Measurements from ENCODE around the gene SFT2D3.

The SFT2D3 gene

DNA sequence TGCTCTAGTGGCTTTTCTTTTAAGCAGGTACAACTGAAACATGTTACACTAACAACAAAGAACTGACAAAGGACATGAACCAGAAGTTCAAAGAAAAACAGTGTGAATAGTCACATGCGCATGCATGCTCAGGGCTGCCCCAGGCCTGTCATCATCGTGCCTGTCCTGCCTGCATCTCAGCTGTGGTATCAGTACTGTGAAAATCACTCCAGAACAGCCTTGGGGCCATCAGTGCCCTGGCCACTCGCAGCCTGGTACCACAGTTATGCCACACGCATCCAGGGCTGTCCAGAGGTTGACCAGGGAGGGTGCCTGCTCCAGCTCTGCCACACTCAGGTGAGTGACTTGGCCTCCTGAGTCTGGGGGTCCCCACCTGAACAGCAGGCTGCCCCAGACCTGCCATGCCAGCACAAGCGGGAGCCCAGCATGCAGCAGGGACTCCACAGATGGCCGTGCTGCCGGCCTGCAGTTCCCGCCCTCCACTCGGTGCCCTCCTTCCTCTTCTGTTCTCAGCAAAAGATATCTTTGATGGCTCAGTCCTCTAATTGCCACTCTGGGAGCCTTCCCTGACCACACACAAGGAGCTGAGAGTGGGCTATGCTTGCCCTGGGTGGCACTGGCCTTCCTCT lies 38.2 kb upstream of the SFT2D3 start:
- Histone ChIP-seq H4K5ac (ENCODE audit: low read length) (no peak overlapping the region), H2BK120ac (ENCODE audit: low read depth, low read length) (no peak overlapping the region), H3K9ac (ENCODE audit: low read length) (no peak overlapping the region), H2BK5ac (ENCODE audit: low read length) (no peak overlapping the region), H3K23ac (ENCODE audit: low read length) (no peak overlapping the region), H3K4me2 (ENCODE audit: low read length) (no peak overlapping the region), H3K79me1 (ENCODE audit: low read length) (no peaks in the 10 kb centered on the region), H3K79me2 (ENCODE audit: control insufficient read depth, insufficient read depth, low read length) (no peaks in the 10 kb centered on the region), H2AK5ac (ENCODE audit: low read length) (no peak overlapping the region), H3K4me3 (ENCODE audit: low read length) (no peak overlapping the region), H4K8ac (ENCODE audit: low read depth, low read length) (no peak overlapping the region), H3K4me1 (ENCODE audit: control insufficient read depth, low read depth, low read length) (peaks cover 2% of the 10 kb centered on the region), H3K27ac (ENCODE audit: low read depth, low read length) (no peak overlapping the region), H3K56ac (ENCODE audit: low read length) (no peak overlapping the region), H3K4ac (ENCODE audit: low read depth, low read length) (no peak overlapping the region), H3K18ac (ENCODE audit: low read length) (no peak overlapping the region), H2BK15ac (replicated peaks; ENCODE audit: low read depth) (no peak overlapping the region), H3K36me3 (ENCODE audit: control insufficient read depth, insufficient read depth, low read length) (no peaks in the 10 kb centered on the region), H3K27me3 (ENCODE audit: insufficient read depth, low read length, poor library complexity) (peaks cover 6% of the 10 kb centered on the region)
- no CpG with 5 or more reads among the region's 9 CpGs for WGBS (ENCODE audit: extremely low coverage, insufficient coverage, low lambda C conversion rate)
- no peak for DNase-seq

DNA sequence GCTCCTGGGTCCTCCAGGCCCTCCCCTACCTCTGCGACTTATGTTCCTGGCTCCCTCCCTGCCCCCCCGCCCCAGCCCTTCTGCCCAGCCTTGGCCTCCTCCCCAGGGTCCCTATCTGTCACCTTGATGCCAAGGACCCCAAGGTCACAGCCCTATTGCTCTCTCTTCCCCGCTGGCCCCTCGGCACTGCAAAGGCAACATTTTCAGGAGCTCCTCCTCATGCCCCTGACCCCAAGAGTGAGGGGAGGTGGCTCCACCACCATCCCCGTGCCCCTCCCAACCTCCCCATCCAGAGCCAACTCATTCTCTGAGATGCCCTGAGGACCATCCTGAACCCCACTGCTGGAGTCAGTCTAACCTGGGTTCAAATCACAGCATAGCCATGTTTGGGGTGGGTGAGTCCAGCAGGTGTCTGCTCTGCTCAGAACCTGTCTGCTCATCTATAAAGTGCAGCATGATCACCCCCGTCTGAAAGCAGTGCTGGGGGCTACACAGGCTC lies 37.7 kb upstream of the SFT2D3 start:
- Histone ChIP-seq H3K4me2 (ENCODE audit: low read length) (no peak overlapping the region), H3K27ac (ENCODE audit: low read depth, low read length) (no peak overlapping the region), H3K79me1 (ENCODE audit: low read length) (no peaks in the 10 kb centered on the region), H2AK5ac (ENCODE audit: low read length) (no peak overlapping the region), H3K56ac (ENCODE audit: low read length) (peak overlapping the region; percentile 65), H2BK120ac (ENCODE audit: low read depth, low read length) (no peak overlapping the region), H4K5ac (ENCODE audit: low read length) (no peak overlapping the region), H3K4me3 (ENCODE audit: low read length) (no peak overlapping the region), H2BK5ac (ENCODE audit: low read length) (no peak overlapping the region), H3K9ac (ENCODE audit: low read length) (no peak overlapping the region), H3K27me3 (ENCODE audit: insufficient read depth, low read length, poor library complexity) (peaks cover 6% of the 10 kb centered on the region), H3K36me3 (ENCODE audit: control insufficient read depth, insufficient read depth, low read length) (no peaks in the 10 kb centered on the region), H3K18ac (ENCODE audit: low read length) (no peak overlapping the region), H3K4me1 (ENCODE audit: control insufficient read depth, low read depth, low read length) (peaks cover 2% of the 10 kb centered on the region), H2BK15ac (replicated peaks; ENCODE audit: low read depth) (no peak overlapping the region), H4K8ac (ENCODE audit: low read depth, low read length) (no peak overlapping the region), H3K79me2 (ENCODE audit: control insufficient read depth, insufficient read depth, low read length) (no peaks in the 10 kb centered on the region), H3K23ac (ENCODE audit: low read length) (no peak overlapping the region), H3K4ac (ENCODE audit: low read depth, low read length) (no peak overlapping the region)
- no CpG with 5 or more reads among the region's 6 CpGs for WGBS (ENCODE audit: extremely low coverage, insufficient coverage, low lambda C conversion rate)
- DNase-seq, result no peak

DNA sequence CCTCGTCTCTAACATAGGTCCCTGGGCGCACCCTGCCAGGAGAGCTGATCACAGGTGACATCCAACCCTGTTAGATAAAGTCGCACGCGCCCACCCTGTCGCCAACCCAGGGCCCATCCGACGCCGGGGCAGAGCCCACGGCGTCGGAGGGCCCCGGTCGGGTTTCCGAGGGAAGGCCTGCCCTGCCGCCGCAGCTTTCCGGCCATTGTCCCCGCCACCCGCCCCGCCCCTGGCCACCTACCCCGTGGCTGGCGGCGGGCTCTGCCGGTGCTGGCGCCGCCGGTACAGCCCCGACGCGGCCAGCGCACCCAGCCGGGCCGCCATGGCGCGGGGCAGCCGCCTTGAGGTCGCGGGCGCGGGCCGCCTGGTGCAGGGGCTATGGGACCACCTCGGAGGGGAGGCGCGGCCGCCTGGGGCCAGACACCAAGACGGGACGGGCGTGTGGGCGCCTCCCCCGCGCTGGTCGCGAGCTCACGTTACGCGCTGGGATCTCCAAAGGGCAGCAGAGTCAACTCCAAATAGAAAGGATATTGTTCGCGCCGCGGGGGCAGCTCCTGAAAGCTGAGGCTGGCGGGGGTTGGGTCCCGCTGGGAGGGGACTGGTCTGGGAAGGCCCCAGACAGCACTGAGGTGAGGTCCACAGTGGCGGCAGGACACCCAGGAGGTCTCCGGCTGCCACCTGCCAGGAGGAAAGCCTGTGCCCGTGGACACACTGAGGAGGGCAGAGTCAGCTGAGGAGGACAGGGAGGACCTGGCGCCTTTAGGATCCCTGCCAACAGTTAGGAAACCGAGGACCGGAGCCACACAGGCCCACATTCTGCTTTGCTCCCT lies 37.0 kb upstream of the SFT2D3 start:
- no peak overlapping the region for H2BK5ac ChIP-seq (ENCODE audit: low read length)
- H3K79me2 ChIP-seq (ENCODE audit: control insufficient read depth, insufficient read depth, low read length), result no peaks in the 10 kb centered on the region
- WGBS (ENCODE audit: extremely low coverage, insufficient coverage, low lambda C conversion rate), result no CpG with 5 or more reads among the region's 69 CpGs
- DNase-seq, result no peak
- H3K56ac ChIP-seq (ENCODE audit: low read length), result peak overlapping the region; percentile 83
- peak overlapping the region; percentile 89 for H3K23ac ChIP-seq (ENCODE audit: low read length)
- no peak overlapping the region for H2AK5ac ChIP-seq (ENCODE audit: low read length)
- peaks cover 6% of the 10 kb centered on the region for H3K27me3 ChIP-seq (ENCODE audit: insufficient read depth, low read length, poor library complexity)
- peak overlapping the region; percentile 71 for H3K9ac ChIP-seq (ENCODE audit: low read length)
- peak overlapping the region; percentile 61 for H3K4me2 ChIP-seq (ENCODE audit: low read length)
- H3K4ac ChIP-seq (ENCODE audit: low read depth, low read length), result no peak overlapping the region
- H4K8ac ChIP-seq (ENCODE audit: low read depth, low read length), result no peak overlapping the region
- no peak overlapping the region for H3K27ac ChIP-seq (ENCODE audit: low read depth, low read length)
- H2BK120ac ChIP-seq (ENCODE audit: low read depth, low read length), result no peak overlapping the region
- H3K4me3 ChIP-seq (ENCODE audit: low read length), result no peak overlapping the region
- H3K36me3 ChIP-seq (ENCODE audit: control insufficient read depth, insufficient read depth, low read length), result no peaks in the 10 kb centered on the region
- H3K18ac ChIP-seq (ENCODE audit: low read length), result no peak overlapping the region
- no peak overlapping the region for H2BK15ac ChIP-seq (replicated peaks; ENCODE audit: low read depth)
- no peaks in the 10 kb centered on the region for H3K79me1 ChIP-seq (ENCODE audit: low read length)
- H3K4me1 ChIP-seq (ENCODE audit: control insufficient read depth, low read depth, low read length), result peaks cover 2% of the 10 kb centered on the region
- H4K5ac ChIP-seq (ENCODE audit: low read length), result no peak overlapping the region

DNA sequence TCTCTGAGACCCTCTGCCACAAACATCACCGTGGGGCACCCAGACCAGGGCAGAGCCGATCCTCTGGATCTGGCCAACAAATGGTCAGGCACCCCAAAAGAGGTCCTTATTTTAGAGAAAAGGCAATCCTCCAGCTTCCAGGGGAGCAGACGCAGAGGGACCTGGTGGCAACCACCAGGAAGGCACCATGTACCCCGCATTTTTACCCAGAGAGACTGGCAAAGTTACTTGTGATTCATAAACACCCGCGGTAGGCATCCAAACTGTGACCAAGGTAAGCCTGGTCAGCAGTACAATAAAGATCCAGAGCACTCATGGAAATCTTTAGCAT lies 36.4 kb upstream of the SFT2D3 start:
- H3K23ac ChIP-seq (ENCODE audit: low read length), result no peak overlapping the region
- no peak overlapping the region for H3K4ac ChIP-seq (ENCODE audit: low read depth, low read length)
- H4K5ac ChIP-seq (ENCODE audit: low read length), result no peak overlapping the region
- no peaks in the 10 kb centered on the region for H3K79me1 ChIP-seq (ENCODE audit: low read length)
- H2BK15ac ChIP-seq (replicated peaks; ENCODE audit: low read depth), result no peak overlapping the region
- no peak overlapping the region for H4K8ac ChIP-seq (ENCODE audit: low read depth, low read length)
- no CpG with 5 or more reads among the region's 6 CpGs for WGBS (ENCODE audit: extremely low coverage, insufficient coverage, low lambda C conversion rate)
- H3K27me3 ChIP-seq (ENCODE audit: insufficient read depth, low read length, poor library complexity), result peaks cover 6% of the 10 kb centered on the region
- no peak overlapping the region for H3K4me3 ChIP-seq (ENCODE audit: low read length)
- no peaks in the 10 kb centered on the region for H3K79me2 ChIP-seq (ENCODE audit: control insufficient read depth, insufficient read depth, low read length)
- H2AK5ac ChIP-seq (ENCODE audit: low read length), result no peak overlapping the region
- no peak overlapping the region for H3K4me2 ChIP-seq (ENCODE audit: low read length)
- no peak overlapping the region for H2BK5ac ChIP-seq (ENCODE audit: low read length)
- H2BK120ac ChIP-seq (ENCODE audit: low read depth, low read length), result no peak overlapping the region
- no peaks in the 10 kb centered on the region for H3K36me3 ChIP-seq (ENCODE audit: control insufficient read depth, insufficient read depth, low read length)
- no peak overlapping the region for H3K9ac ChIP-seq (ENCODE audit: low read length)
- no peak overlapping the region for H3K27ac ChIP-seq (ENCODE audit: low read depth, low read length)
- H3K18ac ChIP-seq (ENCODE audit: low read length), result no peak overlapping the region
- H3K4me1 ChIP-seq (ENCODE audit: control insufficient read depth, low read depth, low read length), result peaks cover 2% of the 10 kb centered on the region
- no peak for DNase-seq
- no peak overlapping the region for H3K56ac ChIP-seq (ENCODE audit: low read length)

DNA sequence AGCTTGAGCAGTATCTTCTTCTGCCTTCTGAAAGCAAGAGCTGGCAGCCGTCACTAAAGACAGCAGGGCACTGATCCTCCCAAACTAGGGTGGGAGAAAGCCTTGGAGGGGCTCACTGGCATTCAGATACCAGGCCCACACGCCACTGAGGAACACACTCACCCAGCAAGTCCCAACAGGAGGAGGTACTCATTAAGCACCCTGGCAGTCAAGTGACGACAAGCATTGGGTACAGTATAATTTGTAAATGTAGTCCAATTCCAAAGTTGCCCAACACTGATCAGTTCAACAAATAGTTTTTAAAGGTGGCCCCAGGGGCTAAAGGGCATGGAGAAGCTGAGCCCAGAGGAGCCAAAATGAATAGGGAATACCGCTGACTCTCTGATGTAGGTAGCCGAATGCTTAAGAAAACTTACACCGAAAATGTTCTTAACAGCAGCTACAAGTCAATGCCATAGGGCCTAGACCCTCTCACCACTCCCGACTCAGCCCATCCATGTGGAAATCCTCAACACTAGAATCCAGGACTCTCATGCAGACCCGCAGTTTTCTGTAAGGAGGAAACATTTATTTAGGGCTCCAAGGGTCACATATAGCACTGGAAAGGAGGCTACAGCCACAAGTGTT lies 35.9 kb upstream of the SFT2D3 start:
- no peak overlapping the region for H3K4ac ChIP-seq (ENCODE audit: low read depth, low read length)
- H3K27me3 ChIP-seq (ENCODE audit: insufficient read depth, low read length, poor library complexity), result peaks cover 6% of the 10 kb centered on the region
- H3K4me1 ChIP-seq (ENCODE audit: control insufficient read depth, low read depth, low read length), result peaks cover 2% of the 10 kb centered on the region
- no peak overlapping the region for H2BK120ac ChIP-seq (ENCODE audit: low read depth, low read length)
- no peak overlapping the region for H3K4me2 ChIP-seq (ENCODE audit: low read length)
- H3K79me2 ChIP-seq (ENCODE audit: control insufficient read depth, insufficient read depth, low read length), result no peaks in the 10 kb centered on the region
- DNase-seq, result no peak
- no peak overlapping the region for H2BK15ac ChIP-seq (replicated peaks; ENCODE audit: low read depth)
- H3K18ac ChIP-seq (ENCODE audit: low read length), result no peak overlapping the region
- H3K23ac ChIP-seq (ENCODE audit: low read length), result no peak overlapping the region
- WGBS (ENCODE audit: extremely low coverage, insufficient coverage, low lambda C conversion rate), result no CpG with 5 or more reads among the region's 8 CpGs
- no peak overlapping the region for H4K8ac ChIP-seq (ENCODE audit: low read depth, low read length)
- no peak overlapping the region for H2AK5ac ChIP-seq (ENCODE audit: low read length)
- H3K79me1 ChIP-seq (ENCODE audit: low read length), result no peaks in the 10 kb centered on the region
- H3K9ac ChIP-seq (ENCODE audit: low read length), result no peak overlapping the region
- no peak overlapping the region for H3K27ac ChIP-seq (ENCODE audit: low read depth, low read length)
- no peak overlapping the region for H4K5ac ChIP-seq (ENCODE audit: low read length)
- no peak overlapping the region for H2BK5ac ChIP-seq (ENCODE audit: low read length)
- no peak overlapping the region for H3K56ac ChIP-seq (ENCODE audit: low read length)
- H3K36me3 ChIP-seq (ENCODE audit: control insufficient read depth, insufficient read depth, low read length), result no peaks in the 10 kb centered on the region
- no peak overlapping the region for H3K4me3 ChIP-seq (ENCODE audit: low read length)

Data from mesendoderm (in vitro differentiated cells).